Stimulated activated CD4-positive, alpha-beta T cell treated with anti-CD3 and anti-CD28 coated beads, TNF-alpha, amount 100 ng/mL, for 48 hours (primary cell): ENCODE results near the gene DVL2.
A peak's percentile ranks its signal among the peaks of the same experiment; 100 is the strongest.

ENCODE experiments used
- DNase-seq, 3 donors: peaks; one replicate each; pipeline ENCODE4 v3.0.0-alpha.2; 2020; ENCODE audit warnings: low read depth in 3 of 3

DVL2 gene

DNA sequence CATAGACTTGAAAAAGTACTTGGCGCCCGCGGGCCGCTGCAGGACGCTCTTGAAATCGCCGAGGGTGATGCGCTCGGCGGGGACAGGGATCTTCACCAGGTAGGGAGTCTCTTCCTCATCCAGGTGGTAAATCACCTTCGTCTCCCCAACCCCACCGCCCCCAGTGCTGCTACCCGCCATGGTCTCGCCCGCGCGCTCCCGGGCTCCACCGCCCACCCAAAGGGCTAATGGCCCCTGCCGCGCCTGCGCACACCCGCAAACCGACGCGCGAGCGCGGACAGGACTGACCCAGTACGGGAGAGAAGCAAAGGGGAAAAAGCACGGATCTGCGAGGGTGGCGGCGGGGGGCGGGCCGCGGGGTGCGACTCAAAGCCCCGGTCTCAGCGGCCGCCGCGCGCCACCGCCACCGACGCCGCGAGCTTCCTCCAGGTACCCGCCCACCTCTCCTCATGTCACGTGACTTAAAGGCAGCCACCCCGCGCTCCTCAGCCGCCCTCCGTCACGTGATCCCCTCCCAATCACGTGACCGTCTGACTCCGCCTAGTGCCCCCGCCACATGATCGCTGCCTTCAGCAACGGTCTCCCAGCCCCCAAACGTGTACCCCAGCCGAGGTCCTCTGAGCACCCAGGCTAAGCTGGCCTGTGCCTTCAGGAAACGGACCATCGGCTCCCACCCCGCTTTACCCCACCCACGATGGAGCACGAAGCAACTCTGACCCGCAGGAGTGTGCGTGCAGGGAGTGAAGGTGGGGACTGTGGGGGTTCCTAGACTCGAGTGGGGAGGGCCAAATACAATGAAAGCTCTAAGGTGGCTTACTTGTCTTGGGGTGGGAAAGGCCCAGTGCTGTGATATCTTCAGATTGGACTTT lies at the start of gene DVL2:
Gene DVL2 (minus strand): TSS at position 435 of the 869 bp plus-strand sequence. CDS start 255 bp downstream, at position 180.
- DNase-seq = peak; percentile 89 to 95 (median 92)

GRCh38 chr17:7283471-7284216 lies 49.3 kb upstream of the DVL2 start:
- DNase-seq = no peak

- DNase-seq = no peak
Measured at GRCh38 chr17:7282752-7283321, 48.5 kb upstream of the DVL2 start.

DNA sequence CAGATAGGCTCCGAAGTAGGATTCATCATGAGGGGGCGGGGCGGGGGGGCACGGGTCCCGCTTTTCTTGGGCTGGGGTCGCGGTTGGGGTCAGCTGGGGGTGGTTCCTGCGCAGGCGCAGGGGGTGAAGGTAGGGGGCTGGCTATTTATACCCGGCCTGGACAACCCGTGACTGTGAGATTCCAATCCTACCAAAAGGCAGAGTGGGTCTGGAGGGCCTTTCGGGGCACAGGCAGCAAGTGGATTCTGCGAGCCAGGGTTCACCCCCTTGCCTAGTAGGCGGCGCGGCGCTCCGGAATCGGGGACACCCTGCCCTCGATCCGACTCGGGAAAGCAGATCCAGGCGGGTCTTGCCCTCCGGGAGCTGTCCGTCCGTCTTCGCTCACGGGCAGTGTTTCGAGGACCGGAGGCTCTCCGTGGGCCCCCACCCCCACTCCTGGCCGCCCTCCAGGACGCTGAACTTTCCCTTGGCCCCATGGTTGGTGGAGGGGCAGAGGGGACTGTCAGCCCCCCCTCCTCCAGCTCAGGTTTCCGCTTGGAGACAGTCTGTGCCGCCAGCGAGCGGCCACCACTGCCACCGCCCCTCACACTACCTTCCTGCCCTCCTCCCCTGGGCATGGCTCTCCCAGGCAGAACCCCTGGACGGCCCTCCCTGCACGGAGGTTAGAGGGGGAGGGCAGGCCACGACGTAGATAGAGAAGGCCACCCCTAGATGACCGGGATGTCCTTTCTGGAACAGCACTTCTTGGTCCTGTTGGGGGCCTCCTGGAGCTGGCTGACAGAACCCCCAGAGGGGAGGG lies 47.8 kb upstream of the DVL2 start:
- no peak for DNase-seq

DNA sequence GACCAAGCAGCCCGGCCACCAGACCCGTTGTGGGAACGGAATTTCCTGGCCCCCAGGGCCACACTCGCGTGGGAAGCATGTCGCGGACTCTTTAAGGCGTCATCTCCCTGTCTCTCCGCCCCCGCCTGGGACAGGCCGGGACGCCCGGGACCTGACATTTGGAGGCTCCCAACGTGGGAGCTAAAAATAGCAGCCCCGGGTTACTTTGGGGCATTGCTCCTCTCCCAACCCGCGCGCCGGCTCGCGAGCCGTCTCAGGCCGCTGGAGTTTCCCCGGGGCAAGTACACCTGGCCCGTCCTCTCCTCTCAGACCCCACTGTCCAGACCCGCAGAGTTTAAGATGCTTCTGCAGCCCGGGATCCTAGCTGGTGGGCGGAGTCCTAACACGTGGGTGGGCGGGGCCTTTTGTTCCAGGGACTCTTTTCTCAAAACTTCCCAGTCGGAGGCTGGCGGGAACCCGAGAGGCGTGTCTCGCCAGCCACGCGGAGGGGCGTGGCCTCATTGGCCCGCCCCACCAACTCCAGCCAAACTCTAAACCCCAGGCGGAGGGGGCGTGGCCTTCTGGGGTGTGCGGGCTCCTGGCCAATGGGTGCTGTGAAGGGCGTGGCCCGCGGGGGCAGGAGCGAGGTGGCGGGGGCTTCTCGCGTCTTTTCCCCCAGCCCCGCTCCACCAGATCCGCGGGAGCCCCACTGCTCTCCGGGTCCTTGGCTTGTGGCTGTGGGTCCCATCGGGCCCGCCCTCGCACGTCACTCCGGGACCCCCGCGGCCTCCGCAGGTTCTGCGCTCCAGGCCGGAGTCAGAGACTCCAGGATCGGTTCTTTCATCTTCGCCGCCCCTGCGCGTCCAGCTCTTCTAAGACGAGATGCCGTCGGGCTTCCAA lies 47.0 kb upstream of the DVL2 start, which contains the start of gene SLC2A4:
Gene SLC2A4 (plus strand): TSS at position 645 of the 879 bp plus-strand sequence. CDS start 217 bp downstream, at position 862.
- DNase-seq = peak; percentile 80 to 95 (median 85)

GRCh38 chr17:7280519-7281073 lies 46.3 kb upstream of the DVL2 start:
- peak; percentile 75 to 80 (median 78) for DNase-seq

GRCh38 chr17:7279448-7279847 lies 45.1 kb upstream of the DVL2 start:
- no peak for DNase-seq

- DNase-seq = no peak
Measured at GRCh38 chr17:7266784-7267183, 32.5 kb upstream of the DVL2 start.

DNA sequence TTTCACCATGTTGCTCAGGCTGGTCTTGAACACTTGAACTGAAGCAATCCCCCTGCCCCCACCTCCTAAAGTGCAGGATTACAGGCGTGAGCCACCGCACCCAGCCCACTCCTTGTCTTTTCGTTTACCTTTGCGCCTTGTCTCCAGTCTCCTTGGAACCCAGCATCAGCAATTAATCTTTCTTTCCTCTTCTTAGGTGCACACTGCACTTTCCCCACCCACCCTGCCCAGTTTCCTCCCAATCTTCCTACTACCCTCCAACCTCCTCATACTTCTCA lies 29.4 kb upstream of the DVL2 start:
- no peak for DNase-seq

- DNase-seq = no peak
Measured at GRCh38 chr17:7262935-7263800, 28.9 kb upstream of the DVL2 start.

DNA sequence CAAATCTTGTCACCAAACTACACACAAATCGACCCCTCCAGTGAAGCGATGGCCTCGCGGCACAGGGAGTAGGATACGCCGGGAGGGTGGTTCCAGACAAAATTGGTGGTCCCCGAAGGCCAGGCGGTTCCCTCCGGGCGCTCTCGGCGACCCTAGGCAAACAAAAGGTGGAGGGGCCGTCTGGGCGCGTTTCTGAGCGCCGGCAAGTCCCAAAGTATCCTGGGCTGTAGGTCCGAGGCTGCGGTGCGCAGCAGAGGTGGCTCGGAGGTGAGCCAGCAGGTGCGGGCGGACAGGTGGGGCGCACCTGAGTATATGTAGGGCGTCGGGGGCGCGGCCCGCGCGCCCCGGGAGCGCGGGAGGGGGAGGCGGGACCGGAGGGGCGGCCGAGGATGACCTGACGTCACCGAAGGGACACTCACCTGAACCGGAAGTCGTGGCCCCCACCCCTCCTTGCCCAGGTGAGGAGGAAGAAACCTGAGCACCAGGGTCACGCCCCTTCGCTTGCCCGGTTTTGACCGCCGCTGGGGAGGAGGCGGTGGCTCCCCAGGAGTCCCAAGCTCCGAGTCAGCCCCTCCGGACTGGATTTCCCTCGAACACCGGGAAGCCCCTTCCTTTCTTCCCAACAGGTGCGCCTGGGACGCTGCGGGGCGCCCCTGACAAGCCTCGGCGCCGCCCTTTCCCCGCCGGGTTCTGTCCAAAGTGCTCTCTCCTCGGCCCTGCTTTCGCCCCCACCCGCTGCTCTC lies 28.0 kb upstream of the DVL2 start, which contains the start of gene CLDN7:
Gene CLDN7 (minus strand): TSS at position 287 of the 743 bp plus-strand sequence. CDS start 435 bp downstream, outside the sequence.
- no peak for DNase-seq

DNA sequence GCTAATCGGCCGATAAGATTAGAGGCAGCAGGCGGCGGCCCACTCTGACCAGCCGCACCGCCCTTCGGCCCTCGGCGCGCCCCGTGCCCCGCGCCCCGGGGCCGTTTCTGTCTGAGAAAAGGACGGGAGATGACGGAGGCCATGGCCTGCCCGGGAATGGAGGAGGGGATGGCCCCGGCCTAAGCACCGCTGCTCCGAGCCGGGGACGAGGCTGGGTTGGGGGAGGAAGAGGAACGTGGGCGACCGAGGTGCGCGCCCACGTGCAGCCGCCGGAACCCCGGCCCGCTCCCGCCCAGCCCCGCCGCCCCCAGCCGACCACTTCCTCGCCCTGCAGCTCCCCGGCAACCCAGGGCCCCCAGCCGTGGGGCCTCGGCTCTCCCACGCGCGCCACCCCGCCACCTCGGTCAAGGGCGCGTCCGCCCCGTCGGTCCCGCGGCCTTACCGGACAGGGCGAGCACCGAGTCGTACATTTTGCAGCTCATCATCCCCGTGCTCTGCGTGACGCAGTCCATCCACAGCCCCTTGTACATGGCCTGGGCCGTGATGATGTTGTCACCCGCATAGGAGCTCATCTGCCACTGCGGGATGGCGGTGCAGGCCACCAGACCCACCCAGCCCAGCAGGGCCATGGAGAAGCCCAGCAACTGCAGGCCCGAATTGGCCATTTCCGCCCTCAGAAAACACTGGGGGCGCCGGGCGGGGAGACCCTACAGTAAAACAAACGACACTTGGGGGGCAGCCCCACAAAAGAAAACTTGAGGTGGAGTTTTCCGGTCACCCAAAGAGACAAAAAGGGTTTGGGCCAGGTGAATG lies 27.3 kb upstream of the DVL2 start:
- no peak for DNase-seq

GRCh38 chr17:7260651-7261378 lies 26.5 kb upstream of the DVL2 start:
- no peak for DNase-seq

GRCh38 chr17:7260151-7260550 lies 25.8 kb upstream of the DVL2 start:
- no peak for DNase-seq

GRCh38 chr17:7259555-7259889 lies 25.2 kb upstream of the DVL2 start:
- DNase-seq = no peak

- no peak for DNase-seq
Measured at GRCh38 chr17:7258731-7259554, 24.6 kb upstream of the DVL2 start.
